IPS-18a (cell line): ENCODE data around the gene RNU5D-1.
"Not testable (repeated sequence)": the region's sequence is repeated elsewhere in the genome, so short reads cannot be mapped to it uniquely, and the experiment has no call there.

ENCODE experiments used
- H3K27ac ChIP-seq: one replicate; pipeline ENCODE4 v1.5.1; 2013; ENCODE audit warnings: low read length
- H3K27me3 ChIP-seq: one replicate; pipeline ENCODE4 v1.6.1; 2013; ENCODE audit warnings: mild to moderate bottlenecking, low read length; ENCODE audit not compliant: control insufficient read depth, insufficient read depth
- H3K36me3 ChIP-seq: one replicate; pipeline ENCODE4 v1.6.1; 2013; ENCODE audit warnings: low read depth, low read length; ENCODE audit not compliant: control insufficient read depth
- H3K4me1 ChIP-seq: one replicate; pipeline ENCODE4 v1.6.1; 2013; ENCODE audit warnings: low read depth, low read length; ENCODE audit not compliant: control insufficient read depth
- H3K4me3 ChIP-seq: one replicate; pipeline ENCODE4 v1.5.1; 2013; ENCODE audit warnings: low read length
- H3K9ac ChIP-seq: one replicate; pipeline ENCODE4 v1.6.1; 2013; ENCODE audit warnings: mild to moderate bottlenecking, low read length, moderate library complexity
- H3K9me3 ChIP-seq: one replicate; pipeline ENCODE4 v1.6.1; 2013; ENCODE audit warnings: low read depth, low read length; ENCODE audit not compliant: control insufficient read depth

Gene RNU5D-1

DNA sequence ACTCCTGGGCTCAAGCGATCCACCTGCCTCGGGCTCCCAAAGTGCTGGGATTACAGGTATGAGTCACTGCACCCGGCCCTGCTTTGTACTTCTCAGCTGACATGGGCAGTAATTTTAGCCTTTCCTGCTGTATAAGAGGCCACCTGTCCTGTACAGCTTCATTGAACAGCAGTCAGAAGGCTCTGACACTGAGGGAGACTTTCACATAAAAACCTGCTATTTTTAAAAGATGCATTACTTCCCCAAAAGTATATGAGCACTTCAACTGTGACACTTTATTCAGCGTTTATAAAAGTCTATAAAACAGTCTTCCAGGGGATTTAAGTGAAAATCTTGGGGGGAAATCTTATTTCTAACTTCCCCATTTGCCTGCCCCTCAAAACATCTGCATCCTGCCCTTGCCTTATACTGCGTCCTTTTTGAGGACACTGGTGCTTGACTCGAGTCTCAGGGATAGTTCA, 17.6 kb downstream of the RNU5D-1 start:
- Histone ChIP-seq H3K27me3 (no peaks in the 10 kb centered on the region), H3K36me3 (no peaks in the 10 kb centered on the region), H3K9me3 (no peaks in the 10 kb centered on the region), H3K27ac (no peak overlapping the region), H3K9ac (no peak overlapping the region), H3K4me3 (no peak overlapping the region), H3K4me1 (peaks cover 3% of the 10 kb centered on the region)

GRCh38 chr1:44707959-44708831, 22.8 kb downstream of the RNU5D-1 start:
- H3K27me3 ChIP-seq: no peaks in the 10 kb centered on the region
- no peaks in the 10 kb centered on the region for H3K4me1 ChIP-seq
- H3K36me3 ChIP-seq: no peaks in the 10 kb centered on the region
- no peak overlapping the region for H3K9ac ChIP-seq
- no peak overlapping the region for H3K27ac ChIP-seq
- no peak overlapping the region for H3K4me3 ChIP-seq
- H3K9me3 ChIP-seq: no peaks in the 10 kb centered on the region

DNA sequence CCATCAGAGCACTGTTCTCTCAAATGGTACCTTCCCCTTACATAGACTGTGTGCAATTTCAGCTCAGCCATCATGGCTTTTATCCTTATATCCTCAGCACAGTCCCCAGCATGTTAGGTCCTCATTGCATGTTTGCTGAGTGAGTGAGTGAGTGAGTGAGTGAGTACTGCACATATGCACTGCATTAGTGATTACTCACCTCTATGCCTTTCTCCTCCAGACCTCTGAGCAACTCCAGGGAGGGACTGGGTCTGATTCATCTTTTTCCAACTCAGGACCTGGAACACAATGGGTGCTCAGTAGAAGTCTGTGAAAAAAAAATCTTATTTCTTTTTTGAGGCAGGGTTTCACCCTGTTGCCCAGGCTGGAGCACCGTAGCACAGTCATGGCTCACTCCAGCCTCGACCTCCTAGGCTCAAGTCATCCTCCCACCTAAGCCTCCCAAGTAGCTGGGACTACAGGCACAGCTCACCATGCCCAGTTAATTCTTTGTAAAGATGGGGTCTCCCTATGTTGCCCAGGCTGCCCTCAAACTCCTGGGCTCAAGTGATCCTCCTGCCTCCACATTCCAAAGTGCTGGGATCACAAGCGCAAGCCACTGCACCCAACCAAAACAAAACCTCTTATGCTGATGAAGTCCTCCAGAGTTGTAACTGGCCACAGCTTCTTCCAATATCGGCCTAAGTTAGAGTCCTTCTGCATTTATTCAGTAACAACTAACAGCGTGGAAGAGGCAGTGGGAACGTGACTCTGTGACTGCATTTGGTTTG, 23.7 kb downstream of the RNU5D-1 start:
- no peak overlapping the region for H3K9ac ChIP-seq
- H3K27ac ChIP-seq: no peak overlapping the region
- no peaks in the 10 kb centered on the region for H3K4me1 ChIP-seq
- H3K4me3 ChIP-seq: no peak overlapping the region
- H3K27me3 ChIP-seq: no peaks in the 10 kb centered on the region
- no peaks in the 10 kb centered on the region for H3K9me3 ChIP-seq
- H3K36me3 ChIP-seq: no peaks in the 10 kb centered on the region

GRCh38 chr1:44705938-44706337, 25.0 kb downstream of the RNU5D-1 start:
- no peak overlapping the region for H3K9ac ChIP-seq
- no peaks in the 10 kb centered on the region for H3K4me1 ChIP-seq
- H3K27ac ChIP-seq: no peak overlapping the region
- H3K4me3 ChIP-seq: no peak overlapping the region
- no peaks in the 10 kb centered on the region for H3K9me3 ChIP-seq
- no peaks in the 10 kb centered on the region for H3K27me3 ChIP-seq
- no peaks in the 10 kb centered on the region for H3K36me3 ChIP-seq

DNA sequence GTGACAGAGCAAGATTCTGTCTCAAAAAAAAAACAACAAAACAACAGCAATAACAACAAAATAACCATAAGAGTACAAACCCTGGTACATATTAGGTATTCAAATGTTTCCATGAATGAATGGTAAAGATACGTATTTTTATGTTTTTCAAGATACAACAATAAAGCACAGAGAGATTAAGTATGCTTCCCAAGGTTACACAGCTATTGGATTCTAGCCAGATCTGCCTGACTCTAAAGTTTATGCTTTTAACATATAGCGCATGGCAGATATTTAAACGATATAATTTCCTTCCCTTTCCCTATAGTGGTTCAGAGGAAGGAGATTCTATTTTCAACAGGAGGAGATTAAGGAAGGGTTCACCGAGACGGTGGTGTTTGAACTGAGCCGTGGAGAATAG, 25.5 kb downstream of the RNU5D-1 start:
- H3K4me1 ChIP-seq: no peaks in the 10 kb centered on the region
- no peaks in the 10 kb centered on the region for H3K36me3 ChIP-seq
- H3K9ac ChIP-seq: no peak overlapping the region
- H3K27ac ChIP-seq: no peak overlapping the region
- H3K9me3 ChIP-seq: no peaks in the 10 kb centered on the region
- H3K4me3 ChIP-seq: no peak overlapping the region
- H3K27me3 ChIP-seq: no peaks in the 10 kb centered on the region

- Histone ChIP-seq H3K4me3 (no peak overlapping the region), H3K27me3 (no peaks in the 10 kb centered on the region), H3K9ac (no peak overlapping the region), H3K9me3 (no peaks in the 10 kb centered on the region), H3K27ac (no peak overlapping the region), H3K36me3 (no peaks in the 10 kb centered on the region), H3K4me1 (no peaks in the 10 kb centered on the region)
Measured at GRCh38 chr1:44701141-44701573, 29.8 kb downstream of the RNU5D-1 start.

DNA sequence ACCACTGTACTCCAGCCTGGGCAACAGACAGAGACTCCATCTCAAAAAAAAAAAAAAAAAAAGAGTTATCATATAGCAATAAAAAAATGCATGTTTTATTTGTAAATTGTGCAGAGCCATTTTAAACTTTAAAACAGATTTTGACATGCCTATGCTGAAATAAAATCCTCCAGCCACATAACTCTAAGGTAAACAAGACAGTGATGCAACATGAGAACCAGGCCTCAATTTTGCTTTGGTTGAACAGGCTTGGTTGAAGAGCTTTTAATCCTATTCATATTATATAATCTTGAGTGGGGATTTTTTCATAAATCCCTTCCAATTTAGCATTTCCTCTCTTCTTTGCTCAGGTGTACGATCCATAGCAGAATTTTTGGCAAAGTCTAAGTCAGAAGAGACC, 30.4 kb downstream of the RNU5D-1 start:
- no peaks in the 10 kb centered on the region for H3K36me3 ChIP-seq
- no peaks in the 10 kb centered on the region for H3K4me1 ChIP-seq
- H3K27me3 ChIP-seq: no peaks in the 10 kb centered on the region
- H3K9ac ChIP-seq: no peak overlapping the region
- no peaks in the 10 kb centered on the region for H3K9me3 ChIP-seq
- no peak overlapping the region for H3K4me3 ChIP-seq
- H3K27ac ChIP-seq: no peak overlapping the region

DNA sequence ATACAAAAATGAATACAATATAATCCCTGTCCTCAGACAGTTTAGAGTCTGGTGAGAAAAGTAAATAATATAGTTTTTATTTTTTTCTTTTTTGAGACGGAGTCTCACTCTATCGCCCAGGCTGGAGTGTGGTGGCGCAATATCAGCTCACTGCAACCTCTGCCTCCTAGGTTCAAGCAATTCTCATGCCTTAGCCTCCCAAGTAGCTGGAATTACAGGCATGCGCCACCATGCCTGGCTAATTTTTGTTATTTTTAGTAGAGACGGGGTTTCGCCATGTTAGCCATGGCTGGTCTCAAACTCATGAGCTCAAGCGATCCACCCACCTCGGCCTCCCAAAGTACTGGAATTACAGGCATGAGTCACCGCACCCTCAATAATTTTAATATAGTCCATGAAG, 31.6 kb downstream of the RNU5D-1 start:
- H3K4me3 ChIP-seq, H3K9me3 ChIP-seq, H3K36me3 ChIP-seq, H3K27ac ChIP-seq, H3K27me3 ChIP-seq, H3K4me1 ChIP-seq, H3K9ac ChIP-seq: not testable (repeated sequence)

DNA sequence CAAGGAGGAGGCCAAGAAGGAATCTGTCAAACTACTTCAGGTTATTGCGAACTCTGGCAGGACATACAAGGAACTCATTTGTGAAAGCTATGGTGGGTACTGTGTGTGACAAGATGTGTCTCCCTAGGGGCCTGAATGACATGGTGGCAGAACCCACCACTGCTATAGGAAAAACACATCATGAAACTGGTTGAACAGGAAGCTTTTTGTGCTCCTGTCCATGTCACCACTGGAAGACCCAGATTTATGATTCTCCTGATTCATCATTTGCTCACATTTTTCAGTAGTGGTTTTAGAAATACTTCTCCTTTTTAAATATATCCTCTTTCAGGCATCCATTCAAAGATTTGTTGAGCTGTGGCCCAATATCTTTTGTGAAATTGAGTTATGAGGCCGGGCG, 32.8 kb downstream of the RNU5D-1 start:
- Histone ChIP-seq H3K27me3 (no peaks in the 10 kb centered on the region), H3K4me3 (no peak overlapping the region), H3K36me3 (no peaks in the 10 kb centered on the region), H3K9me3 (no peaks in the 10 kb centered on the region), H3K4me1 (no peaks in the 10 kb centered on the region), H3K27ac (no peak overlapping the region), H3K9ac (no peak overlapping the region)

- no peak overlapping the region for H3K9ac ChIP-seq
- no peaks in the 10 kb centered on the region for H3K4me1 ChIP-seq
- no peak overlapping the region for H3K4me3 ChIP-seq
Measured at GRCh38 chr1:44696789-44697345, 34.1 kb downstream of the RNU5D-1 start.

GRCh38 chr1:44696101-44696500, 34.9 kb downstream of the RNU5D-1 start:
- Histone ChIP-seq H3K9ac (no peak overlapping the region), H3K27me3 (no peaks in the 10 kb centered on the region), H3K4me1 (no peaks in the 10 kb centered on the region), H3K4me3 (no peak overlapping the region), H3K36me3 (no peaks in the 10 kb centered on the region), H3K27ac (no peak overlapping the region), H3K9me3 (no peaks in the 10 kb centered on the region)

More at GRCh38 chr1:44696789-44697345, 34.1 kb downstream of the RNU5D-1 start:
- H3K36me3 ChIP-seq: no peaks in the 10 kb centered on the region
- H3K9me3 ChIP-seq: no peaks in the 10 kb centered on the region
- no peaks in the 10 kb centered on the region for H3K27me3 ChIP-seq
- no peak overlapping the region for H3K27ac ChIP-seq
